ENCODE data around the gene STAG3. TPM values are rescaled to one million over a fixed set of nuclear protein-coding genes. Genes with fewer than 3 reads are reported as not detected.
"Not testable (repeated sequence)": the region's sequence is repeated elsewhere in the genome, so short reads cannot be mapped to it uniquely, and the experiment has no call there.

Gene STAG3
- 0.77 and 1.3 TPM in 2 replicates for total RNA-seq (2014; rRNA removed; shearing (Covaris generic))

GRCh38 chr7:100177045-100178001, at the start of gene STAG3, which contains the start of gene GPC2:
Gene STAG3, plus strand, starts transcription at chr7:100177918. Its CDS starts 2,639 bp downstream, at chr7:100180557.
Gene GPC2, minus strand, starts transcription at chr7:100177381. Its CDS starts 182 bp downstream, at chr7:100177199.
- DNase-seq (ENCODE audit: low read depth): peak; percentile 100

DNA sequence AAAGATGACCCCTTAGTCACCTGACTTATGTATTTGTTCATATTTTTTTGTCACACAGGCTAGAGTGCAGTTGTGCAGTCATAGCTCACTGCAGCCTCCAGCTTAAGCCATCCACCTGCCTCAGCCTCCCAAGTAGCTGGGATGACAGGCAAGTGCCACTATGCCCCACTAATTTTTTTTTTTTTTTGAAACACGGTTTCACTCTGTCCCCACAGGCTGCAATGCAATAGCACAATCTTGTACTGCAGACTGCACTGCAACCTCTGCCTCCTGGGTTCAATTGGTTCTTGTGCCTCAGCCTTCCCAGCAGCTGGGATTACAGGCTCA, 49.1 kb upstream of the STAG3 start:
- DNase-seq (ENCODE audit: low read depth): no peak

DNA sequence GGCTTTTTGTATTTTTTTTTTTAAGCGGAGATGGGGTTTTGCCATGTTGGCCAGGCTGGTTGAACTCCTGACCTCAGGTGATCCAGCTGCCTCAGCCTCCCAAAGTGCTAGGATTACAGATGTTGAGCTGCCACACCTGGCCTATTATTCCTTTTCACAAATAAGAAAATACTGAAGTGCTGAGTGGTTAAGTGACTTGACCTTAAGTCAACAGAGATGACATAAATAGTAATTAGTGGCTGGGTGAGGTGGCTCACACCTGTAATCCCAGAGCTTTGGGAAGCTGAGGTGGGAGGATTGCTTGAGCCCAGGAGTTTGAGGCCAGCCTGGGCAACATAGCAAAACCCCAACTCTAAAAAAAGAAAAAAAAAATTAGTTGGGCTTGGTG, 47.5 kb upstream of the STAG3 start:
- DNase-seq (ENCODE audit: low read depth): not testable (repeated sequence)

DNA sequence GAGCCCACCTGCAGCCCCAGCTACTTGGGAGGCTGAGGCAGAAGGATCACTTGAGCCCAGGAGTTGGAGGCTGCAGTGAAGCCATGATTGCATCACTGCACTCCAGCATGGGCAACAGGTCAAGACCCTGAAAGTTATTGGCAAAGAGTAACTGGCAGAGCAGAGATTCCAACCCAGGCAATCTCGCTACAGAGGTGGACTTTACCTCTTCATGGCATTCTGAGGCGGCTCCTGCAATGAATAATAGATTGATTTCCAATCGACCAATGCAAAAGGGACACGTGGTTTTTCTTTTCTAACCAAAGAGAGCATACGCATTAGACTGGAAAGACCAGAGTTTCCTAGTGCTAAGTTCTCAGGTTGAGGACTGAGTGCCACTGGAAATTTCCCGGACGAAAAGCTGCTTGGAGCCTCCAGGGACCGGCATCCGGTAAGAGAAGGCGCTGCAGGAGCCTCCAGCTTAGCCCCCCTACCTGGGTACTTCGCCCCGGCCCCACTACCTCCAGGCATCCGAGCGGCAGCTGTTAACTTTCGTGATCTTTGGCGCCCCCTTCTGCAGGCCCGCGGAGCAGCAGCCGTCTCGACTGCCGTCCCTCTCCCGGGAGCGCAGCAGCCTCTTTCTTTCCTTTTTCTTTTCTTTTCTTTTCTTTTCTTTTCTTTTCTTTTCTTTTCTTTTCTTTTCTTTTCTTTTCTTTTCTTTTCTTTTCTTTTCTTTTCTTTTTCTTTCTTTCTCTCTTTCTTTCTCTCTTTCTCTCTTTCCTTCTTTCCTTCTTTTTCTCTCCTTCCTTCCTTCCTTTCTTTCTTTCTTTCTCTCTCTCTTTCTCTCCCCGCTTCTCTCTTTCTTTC, 46.9 kb upstream of the STAG3 start:
- peak; percentile 88 for DNase-seq (ENCODE audit: low read depth)

- DNase-seq (ENCODE audit: low read depth): no peak
These were observed 45.6 kb upstream of the STAG3 start for GRCh38 chr7:100132126-100132525.

DNA sequence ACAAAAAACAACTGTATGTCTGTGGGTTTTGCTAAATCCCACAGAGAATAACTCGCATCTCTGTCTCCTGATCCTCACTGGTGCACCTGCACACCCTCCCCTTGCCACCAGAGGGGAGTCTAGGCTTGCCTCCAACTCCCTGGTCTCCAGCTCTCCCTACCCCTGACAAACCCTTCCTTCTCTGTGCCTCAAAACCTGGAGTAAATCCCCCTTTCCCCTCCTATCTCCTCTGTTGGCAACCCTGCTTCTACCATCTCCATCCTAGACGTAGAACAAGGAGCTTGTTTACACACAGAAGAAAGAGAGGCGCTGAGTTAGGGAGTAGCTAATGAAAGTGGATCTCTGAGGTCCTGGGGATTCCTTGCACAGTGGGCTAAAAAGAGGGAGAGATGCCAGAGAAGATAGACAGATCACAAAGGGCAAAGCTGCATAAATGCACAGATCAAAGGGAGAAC, 45.0 kb upstream of the STAG3 start:
- peak; percentile 88 for DNase-seq (ENCODE audit: low read depth)

- DNase-seq (ENCODE audit: low read depth): no peak
These were observed 39.6 kb upstream of the STAG3 start for GRCh38 chr7:100137851-100138760.

DNA sequence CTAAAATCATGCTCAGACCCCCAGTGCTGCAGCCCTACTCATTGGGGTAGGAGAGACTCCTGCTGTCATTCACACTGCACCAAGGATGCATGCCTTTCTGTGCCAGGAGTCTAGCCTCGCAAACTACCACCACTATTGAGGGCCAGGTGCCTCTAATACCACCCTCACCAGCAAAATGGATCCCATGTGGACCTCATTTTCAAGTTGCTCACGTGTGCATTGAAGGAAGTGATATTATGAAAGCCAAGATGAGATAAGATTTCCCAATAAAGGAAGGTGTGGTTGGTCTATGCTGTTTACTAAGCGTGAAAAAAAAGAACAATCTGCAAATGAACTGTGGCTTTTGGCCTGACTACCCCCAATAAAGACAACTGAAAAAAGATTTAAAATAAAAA, 36.2 kb upstream of the STAG3 start:
- DNase-seq (ENCODE audit: low read depth): no peak

GRCh38 chr7:100142461-100142860, 35.3 kb upstream of the STAG3 start:
- no peak for DNase-seq (ENCODE audit: low read depth)

DNA sequence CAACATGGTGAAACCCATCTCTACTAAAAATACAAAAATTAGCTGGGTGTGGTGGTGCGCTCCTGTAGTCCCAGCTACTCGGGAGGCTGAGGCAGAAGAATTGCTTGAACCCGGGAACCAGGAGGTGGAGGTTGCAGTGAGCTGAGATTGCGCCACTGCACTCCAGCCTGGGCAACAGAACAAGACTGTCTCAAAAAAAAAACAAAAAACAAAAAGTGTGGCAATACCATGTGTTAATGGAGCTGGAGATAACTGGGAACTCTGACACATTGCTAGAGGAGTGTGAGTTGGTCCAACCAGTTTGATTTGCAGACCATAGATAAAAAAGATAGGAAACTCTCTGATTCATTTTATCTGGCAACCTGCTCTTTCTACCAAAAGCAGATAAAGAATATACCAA, 31.4 kb upstream of the STAG3 start:
- DNase-seq (ENCODE audit: low read depth): not testable (repeated sequence)

DNA sequence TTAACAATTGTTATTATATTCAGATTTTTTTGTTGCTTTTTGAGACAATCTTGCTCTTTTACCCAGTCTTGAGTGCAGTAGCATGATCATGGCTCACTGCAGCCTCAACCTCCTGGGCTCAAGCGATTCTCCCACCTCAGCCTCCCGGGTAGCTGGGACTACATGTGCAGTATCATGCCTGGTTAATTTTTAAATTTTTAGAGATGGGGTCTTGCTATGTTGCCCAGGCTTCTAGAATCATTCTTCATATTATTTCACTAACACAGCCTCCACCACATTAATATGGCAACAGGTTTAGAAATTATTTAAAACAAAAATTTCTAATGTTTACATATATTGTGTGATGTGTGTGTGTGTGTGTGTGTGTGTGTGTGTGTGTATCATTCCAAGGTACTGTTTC, 30.4 kb upstream of the STAG3 start:
- DNase-seq (ENCODE audit: low read depth): no peak

GRCh38 chr7:100148225-100148558, 29.5 kb upstream of the STAG3 start:
- DNase-seq (ENCODE audit: low read depth): no peak

GRCh38 chr7:100148559-100149328, 29.0 kb upstream of the STAG3 start, which contains the start of gene LAMTOR4:
Gene LAMTOR4, plus strand, starts transcription at chr7:100148918. Its CDS starts 55 bp downstream, at chr7:100148973.
- DNase-seq (ENCODE audit: low read depth): peak; percentile 100

GRCh38 chr7:100152404-100152803, 25.3 kb upstream of the STAG3 start:
- no peak for DNase-seq (ENCODE audit: low read depth)

DNA sequence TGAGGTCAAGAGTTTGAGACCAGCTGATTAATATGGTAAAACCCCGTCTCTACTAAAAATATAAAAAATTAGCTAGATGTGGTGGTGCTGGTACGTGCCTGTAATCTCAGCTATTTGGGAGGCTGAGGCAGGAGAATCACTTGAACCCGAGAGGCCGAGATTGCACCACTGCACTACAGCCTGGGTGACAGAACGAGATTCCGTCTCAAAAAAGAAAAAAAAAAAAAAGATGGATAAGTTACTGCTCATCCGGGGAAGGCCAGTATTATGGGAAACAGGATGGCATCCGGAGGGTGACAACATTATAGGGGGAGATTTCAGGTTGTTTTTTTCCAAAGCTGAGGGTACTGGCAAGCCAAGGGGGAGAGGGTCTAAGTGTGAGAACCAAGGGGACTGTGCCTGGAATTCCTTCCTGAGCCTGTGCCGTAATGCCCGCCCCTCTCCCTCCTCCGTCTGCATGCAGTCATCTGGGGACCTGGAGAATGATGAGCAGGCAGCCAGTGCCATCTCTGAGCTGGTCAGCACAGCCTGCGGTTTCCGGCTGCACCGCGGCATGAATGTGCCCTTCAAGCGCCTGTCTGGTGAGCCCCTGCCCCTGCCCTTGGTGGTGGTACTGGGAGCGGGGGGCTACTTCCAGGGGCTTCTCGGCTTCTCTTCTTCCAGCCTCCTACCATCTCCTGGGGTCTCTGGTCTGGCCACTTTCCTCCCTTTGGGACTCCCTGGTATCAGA, 24.6 kb upstream of the STAG3 start:
- DNase-seq (ENCODE audit: low read depth): no peak

GRCh38 chr7:100153708-100154535, 23.8 kb upstream of the STAG3 start:
- no peak for DNase-seq (ENCODE audit: low read depth)

DNA sequence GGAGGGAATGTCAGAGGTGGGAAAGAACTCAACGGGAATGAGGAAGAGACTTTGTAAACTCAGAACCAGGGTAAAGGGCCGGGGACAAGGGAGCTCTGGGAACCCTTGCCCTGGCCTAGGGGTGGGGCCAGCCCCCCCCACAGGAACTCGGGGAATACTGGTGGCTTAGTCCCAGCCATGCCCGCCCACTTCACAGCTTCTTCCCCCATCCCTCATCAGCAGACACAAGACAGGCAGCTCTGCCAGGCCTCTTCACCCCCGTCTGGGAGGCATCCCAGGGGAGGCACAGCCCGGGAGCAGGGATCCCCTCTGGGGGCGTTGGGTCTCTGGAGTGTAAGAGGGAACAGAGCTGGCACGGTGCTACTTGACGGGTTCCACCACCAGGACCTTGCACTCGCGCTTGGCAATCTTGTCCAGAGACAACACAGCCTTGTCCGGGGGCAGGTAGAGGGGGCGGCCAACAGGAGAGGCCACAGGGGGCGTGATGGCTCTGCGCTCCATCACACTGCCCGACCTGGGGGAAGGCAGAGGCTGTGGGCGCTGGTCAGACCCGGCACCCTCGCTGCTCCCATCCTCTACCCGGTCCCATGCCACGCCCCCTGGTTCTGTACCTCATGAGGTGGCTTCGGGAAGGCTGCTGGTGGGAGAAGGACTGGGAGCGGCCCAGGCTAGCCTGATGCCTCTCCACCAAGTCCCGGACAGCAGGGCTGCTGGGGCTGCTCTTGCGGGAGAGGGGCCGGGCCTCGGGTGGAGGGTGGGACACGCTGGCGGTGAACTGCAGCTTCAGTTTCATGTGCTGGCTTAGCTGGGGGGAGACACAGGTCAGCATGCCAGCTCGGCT, 22.8 kb upstream of the STAG3 start:
- no peak for DNase-seq (ENCODE audit: low read depth)
